Measurements from ENCODE around the gene PRR14. TPM values are rescaled to one million over a fixed set of nuclear protein-coding genes. Genes with fewer than 3 reads are reported as not detected.

PRR14 gene
- total and polyA plus RNA-seq, 10 of the 15 experiments (the other 5 are each of a cell fraction or from before 2014, with no cell fraction given) = 2.5 to 66.8 (median 19.2) TPM

- TF ChIP-seq ZBTB40 (IDR thresholded peaks at IDR 0.05; ENCODE audit: borderline replicate concordance) (no peak), FOXM1 (IDR thresholded peaks at IDR 0.05; ENCODE audit: low read depth, low read length) (no peak), BCL3 (IDR thresholded peaks at IDR 0.05; ENCODE audit: borderline replicate concordance, insufficient read depth, low read depth, low read length, poor library complexity, severe bottlenecking) (no peak), HDAC2 (IDR thresholded peaks at IDR 0.05) (no peak), CTCF (IDR thresholded peaks at IDR 0.05 in 2 of 3, conservative IDR thresholded peaks at IDR 0.05 in 1 of 3; ENCODE audit: control insufficient read depth in 2 of 3, extremely low read depth in 1 of 3, insufficient read depth in 1 of 3, low read depth in 3 of 3, low read length in 3 of 3) (no peak), BCLAF1 (IDR thresholded peaks at IDR 0.05) (no peak)
These were observed 29.6 kb downstream of the PRR14 start (continued) for GRCh38 chr16:30680326-30680725.
